GM19324 (cell line): ENCODE measurements around the gene MAP10.

ENCODE experiments used
- ATAC-seq: cut with Tn5 transposase; IDR thresholded peaks from one replicate; pipeline ENCODE4 v1.9.1; 2021; ENCODE audit warnings: mild to moderate bottlenecking, moderate library complexity; ENCODE audit not compliant: unreplicated experiment, low FRiP score

The MAP10 gene

GRCh38 chr1:232793944-232794343, 11.3 kb upstream of the MAP10 start:
- no peak for ATAC-seq

GRCh38 chr1:232795497-232796053, 9.6 kb upstream of the MAP10 start:
- no peak for ATAC-seq

- ATAC-seq: no peak
Measured at GRCh38 chr1:232797856-232798510, 7.2 kb upstream of the MAP10 start.

- no peak for ATAC-seq
Measured at GRCh38 chr1:232798920-232799319, 6.3 kb upstream of the MAP10 start.

- no peak for ATAC-seq
Measured at GRCh38 chr1:232806186-232806510, 932 bp downstream of the MAP10 start.

GRCh38 chr1:232810856-232811255, 5.6 kb downstream of the MAP10 start:
- ATAC-seq: no peak

GRCh38 chr1:232812560-232812959, 7.3 kb downstream of the MAP10 start:
- no peak for ATAC-seq

GRCh38 chr1:232813097-232813496, 7.9 kb downstream of the MAP10 start:
- no peak for ATAC-seq

- ATAC-seq: no peak
Measured at GRCh38 chr1:232813760-232814159, 8.5 kb downstream of the MAP10 start.

GRCh38 chr1:232816324-232816723, 11.1 kb downstream of the MAP10 start:
- no peak for ATAC-seq

GRCh38 chr1:232818040-232818439, 12.8 kb downstream of the MAP10 start:
- no peak for ATAC-seq

- no peak for ATAC-seq
Measured at GRCh38 chr1:232820431-232820830, 15.2 kb downstream of the MAP10 start.

- ATAC-seq: no peak
Measured at GRCh38 chr1:232822530-232822929, 17.3 kb downstream of the MAP10 start.

- ATAC-seq: no peak
Measured at GRCh38 chr1:232826318-232826717, 21.1 kb downstream of the MAP10 start.

- no peak for ATAC-seq
Measured at GRCh38 chr1:232830661-232831060, 25.4 kb downstream of the MAP10 start.

GRCh38 chr1:232831895-232832294, 26.7 kb downstream of the MAP10 start:
- ATAC-seq: no peak

- no peak for ATAC-seq
Measured at GRCh38 chr1:232834066-232834465, 28.9 kb downstream of the MAP10 start.

- ATAC-seq: no peak
Measured at GRCh38 chr1:232835166-232835565, 29.9 kb downstream of the MAP10 start.

- ATAC-seq: no peak
Measured at GRCh38 chr1:232837087-232837486, 31.9 kb downstream of the MAP10 start.

- no peak for ATAC-seq
Measured at GRCh38 chr1:232841823-232842565, 36.8 kb downstream of the MAP10 start.

- ATAC-seq: no peak
Measured at GRCh38 chr1:232844791-232845190, 39.6 kb downstream of the MAP10 start.

GRCh38 chr1:232845406-232845955, 40.3 kb downstream of the MAP10 start:
- no peak for ATAC-seq
